T-helper 2 cell treated with Interferon-gamma antibody and Interleukin-4, amounts not matched to agents 100 ng/mL and 5 ng/mL, for 36 hours (primary cell): Measurements from ENCODE around the gene MED25. TPM values are rescaled to one million over a fixed set of nuclear protein-coding genes. Genes with fewer than 3 reads are reported as not detected.

Experiments
- intact Hi-C: fragments of 100-400 bp; cut with micrococcal nuclease; formaldehyde crosslinking; loops from one replicate; pipeline ENCODE4 v1.15.1; 2023
- total RNA-seq: library from RNA; stranded (reverse); gene quantifications from 2 replicates; pipeline ENCODE4 v1.2.3, GENCODE V29; 2022

The MED25 gene
- total RNA-seq, 1 donor from 2014 or later = 56.1 TPM

GRCh38 chr19:49855676-49856573, 37.8 kb downstream of the MED25 start:
- intact Hi-C loops = no loop called here

GRCh38 chr19:49856574-49857021, 38.5 kb downstream of the MED25 start:
- intact Hi-C loops = no loop called here

- intact Hi-C loops = no loop called here
Measured at GRCh38 chr19:49857061-49857837, 39.2 kb downstream of the MED25 start.

GRCh38 chr19:49857838-49858087, 39.7 kb downstream of the MED25 start:
- intact Hi-C loops = no loop called here

GRCh38 chr19:49858088-49858985, 40.2 kb downstream of the MED25 start:
- intact Hi-C loops = no loop called here

GRCh38 chr19:49859682-49860335, 41.7 kb downstream of the MED25 start:
- intact Hi-C loops = no loop called here

- intact Hi-C loops = no loop called here
Measured at GRCh38 chr19:49860336-49861102, 42.4 kb downstream of the MED25 start.

- intact Hi-C loops = no loop called here
Measured at GRCh38 chr19:49861107-49861506, 43.0 kb downstream of the MED25 start.

GRCh38 chr19:49861541-49862378, 43.7 kb downstream of the MED25 start:
- intact Hi-C loops = no loop called here

GRCh38 chr19:49862391-49863253, 44.5 kb downstream of the MED25 start:
- intact Hi-C loops = no loop called here

GRCh38 chr19:49863254-49863934, 45.3 kb downstream of the MED25 start:
- intact Hi-C loops = no loop called here

GRCh38 chr19:49863935-49864320, 45.8 kb downstream of the MED25 start:
- intact Hi-C loops = no loop called here

GRCh38 chr19:49864890-49865289, 46.8 kb downstream of the MED25 start:
- intact Hi-C loops = no loop called here

- intact Hi-C loops = loop anchor here (1.0 to 2.0 kb wide), 3 partner anchors 17 to 101 kb away; partner anchors contain the start of gene MED25
Measured at GRCh38 chr19:49866933-49867782, 49.1 kb downstream of the MED25 start, which contains the start of gene PNKP. Gene PNKP (minus strand): TSS chr19:49867576. CDS start chr19:49867204, 372 bp downstream.

GRCh38 chr19:49869009-49869483, 51.0 kb downstream of the MED25 start:
- intact Hi-C loops = loop anchor here (1.0 kb wide), 1 partner anchor 8 kb away; the partner anchor contains the start of genes AKT1S1 and TBC1D17
